ENCODE data around the gene PRCC. TPM values are rescaled to one million over a fixed set of nuclear protein-coding genes. Genes with fewer than 3 reads are reported as not detected.

Gene PRCC
- total and polyA plus RNA-seq, 9 donors: 22.7 to 75.7 (median 62.1) TPM

DNA sequence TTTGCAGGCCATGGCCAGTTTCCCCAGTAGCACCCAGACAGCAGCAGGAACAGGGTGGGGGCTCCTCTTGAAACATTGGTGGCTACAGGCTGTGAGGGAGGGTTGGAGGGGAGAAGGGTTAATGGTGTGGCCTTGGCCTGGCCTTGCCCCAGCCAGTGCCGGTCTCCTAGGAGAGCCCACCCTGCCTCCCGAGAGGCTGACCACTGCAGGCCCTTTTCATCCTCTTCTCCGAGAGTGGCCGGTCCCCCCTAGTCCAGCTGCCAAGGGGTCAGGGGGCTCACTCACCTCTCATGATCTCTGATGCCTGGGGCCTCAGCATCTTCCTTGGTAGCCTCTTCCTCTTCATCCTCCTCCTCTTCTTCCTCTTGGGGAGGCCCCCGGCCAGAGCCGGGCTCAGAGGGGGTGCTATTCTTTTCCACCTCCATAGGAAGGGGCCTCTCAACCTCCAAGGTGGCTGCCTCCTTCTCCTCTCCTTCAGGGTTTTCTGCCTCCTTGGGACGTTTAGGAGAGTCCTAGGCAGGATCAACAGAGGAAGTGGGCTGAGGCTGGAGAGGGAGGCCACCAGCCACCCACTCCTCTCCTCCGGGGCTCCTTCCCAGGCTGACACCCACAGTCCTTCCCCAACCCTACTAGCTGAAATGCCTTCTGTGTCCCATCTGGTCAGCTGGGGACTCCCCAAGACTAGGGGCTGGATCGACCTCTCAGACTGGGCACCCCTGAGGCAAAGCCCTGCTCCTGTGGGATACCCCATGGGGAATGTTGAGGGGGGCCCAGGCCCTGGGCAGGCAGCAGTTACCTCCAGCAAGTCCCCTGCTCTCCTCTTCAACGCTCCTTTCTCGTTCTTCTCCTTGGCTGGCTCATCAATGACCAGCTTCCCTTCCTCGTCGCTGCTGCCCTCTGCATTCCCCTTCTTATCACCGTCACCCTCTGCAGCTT lies 23.7 kb upstream of the PRCC start:
- no peak for DNase-seq
- Histone ChIP-seq H3K27ac (ENCODE audit: low read length) (no peak overlapping the region), H3K9me3 (replicated peaks; ENCODE audit: control insufficient read depth, low read depth, low read length) (no peaks in the 10 kb centered on the region), H3K4me1 (ENCODE audit: control insufficient read depth, insufficient read depth, low read length) (peaks cover 45% of the 10 kb centered on the region), H3K4me3 (ENCODE audit: low read length) (no peak overlapping the region), H3K36me3 (ENCODE audit: control insufficient read depth, insufficient read depth, low read length) (peaks cover 43% of the 10 kb centered on the region), H3K27me3 (ENCODE audit: control insufficient read depth, insufficient read depth, low read length) (no peaks in the 10 kb centered on the region)
- 83% methylated on average over 9 of the region's 14 CpGs for WGBS (ENCODE audit: insufficient coverage)

DNA sequence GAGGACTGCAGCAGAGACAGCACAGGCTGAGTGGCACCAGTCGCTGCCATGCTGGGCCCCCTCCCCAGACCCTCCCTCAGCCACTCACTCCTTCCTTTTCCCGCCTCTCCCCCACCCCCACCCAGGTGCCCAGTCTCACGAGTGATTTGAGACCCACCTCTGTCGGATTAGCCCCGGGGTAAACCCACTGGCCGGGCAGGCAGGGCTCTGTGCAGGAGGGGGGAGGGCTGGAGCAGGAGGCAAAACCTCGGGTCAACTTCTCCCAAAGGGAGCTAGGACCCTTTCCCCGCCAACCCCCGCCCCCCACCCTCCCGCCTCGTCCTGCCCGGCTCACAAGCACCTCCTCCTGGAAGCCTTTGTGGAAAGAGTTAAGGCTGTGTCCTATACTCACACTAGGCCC lies 23.0 kb upstream of the PRCC start:
- Histone ChIP-seq H3K4me3 (ENCODE audit: low read length) (no peak overlapping the region), H3K4me1 (ENCODE audit: control insufficient read depth, insufficient read depth, low read length) (peaks cover 52% of the 10 kb centered on the region), H3K9me3 (replicated peaks; ENCODE audit: control insufficient read depth, low read depth, low read length) (no peaks in the 10 kb centered on the region), H3K27ac (ENCODE audit: low read length) (no peak overlapping the region), H3K36me3 (ENCODE audit: control insufficient read depth, insufficient read depth, low read length) (peaks cover 40% of the 10 kb centered on the region), H3K27me3 (ENCODE audit: control insufficient read depth, insufficient read depth, low read length) (no peaks in the 10 kb centered on the region)
- whole genome bisulfite sequencing (ENCODE audit: insufficient coverage): no CpG with 5 or more reads among the region's 12 CpGs
- no peak for DNase-seq

DNA sequence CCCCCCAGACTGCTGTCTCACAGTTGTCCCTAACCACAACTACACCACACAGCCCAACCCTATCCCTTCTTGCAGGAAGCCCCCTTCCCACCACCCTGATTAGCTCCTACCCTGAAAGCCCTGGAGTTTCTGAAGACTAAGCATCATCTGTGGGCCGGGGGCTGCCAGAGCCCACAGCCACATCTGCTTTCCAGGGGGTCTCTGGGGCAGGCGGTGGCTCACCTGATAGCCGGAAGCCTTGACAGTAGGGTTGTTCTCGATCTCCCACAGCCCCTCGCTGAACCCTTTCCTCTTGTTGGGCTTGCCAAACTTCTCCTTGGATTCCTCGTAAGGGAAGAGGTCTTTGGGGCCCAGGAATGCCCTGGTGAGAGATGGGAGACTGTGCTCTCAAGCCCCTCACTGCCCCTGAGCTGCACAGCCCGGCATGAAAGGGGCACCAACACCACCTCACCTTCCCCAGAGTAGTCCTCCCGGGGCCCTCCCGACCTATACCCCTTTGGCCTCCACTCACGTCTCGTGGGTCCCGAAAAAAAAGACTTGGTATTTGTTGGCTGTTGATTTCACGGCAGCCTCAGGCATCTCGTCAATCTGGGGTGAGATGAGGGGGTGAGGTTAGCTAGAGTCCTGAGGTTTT lies 22.4 kb upstream of the PRCC start:
- H3K36me3 ChIP-seq (ENCODE audit: control insufficient read depth, insufficient read depth, low read length): peaks cover 44% of the 10 kb centered on the region
- H3K4me1 ChIP-seq (ENCODE audit: control insufficient read depth, insufficient read depth, low read length): peaks cover 53% of the 10 kb centered on the region
- no peak overlapping the region for H3K4me3 ChIP-seq (ENCODE audit: low read length)
- no peak overlapping the region for H3K27ac ChIP-seq (ENCODE audit: low read length)
- no peaks in the 10 kb centered on the region for H3K9me3 ChIP-seq (replicated peaks; ENCODE audit: control insufficient read depth, low read depth, low read length)
- no peak for DNase-seq
- H3K27me3 ChIP-seq (ENCODE audit: control insufficient read depth, insufficient read depth, low read length): no peaks in the 10 kb centered on the region
- WGBS (ENCODE audit: insufficient coverage): 98% methylated on average over 5 of the region's 14 CpGs

DNA sequence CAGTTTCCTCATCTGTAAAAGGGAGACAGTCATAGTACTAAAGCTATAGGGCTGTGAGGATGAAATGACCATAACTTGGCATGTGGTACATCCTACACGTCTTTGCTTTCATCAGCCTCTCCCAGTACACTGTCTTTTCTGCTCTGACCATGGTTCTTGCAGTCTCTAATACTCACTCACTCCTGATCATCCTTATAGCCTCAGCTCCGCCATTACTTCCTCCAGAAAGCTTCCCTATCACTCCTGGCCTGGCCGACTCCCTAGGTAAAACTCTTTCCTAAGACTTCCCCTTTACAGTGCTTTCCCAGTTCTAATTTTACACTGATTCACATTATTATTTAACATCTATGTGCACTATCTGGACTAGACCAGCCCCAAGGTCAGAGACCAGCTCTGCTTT lies 21.5 kb upstream of the PRCC start:
- Histone ChIP-seq H3K27ac (ENCODE audit: low read length) (peak overlapping the region; percentile 100), H3K36me3 (ENCODE audit: control insufficient read depth, insufficient read depth, low read length) (peaks cover 44% of the 10 kb centered on the region), H3K4me1 (ENCODE audit: control insufficient read depth, insufficient read depth, low read length) (peaks cover 57% of the 10 kb centered on the region), H3K4me3 (ENCODE audit: low read length) (no peak overlapping the region), H3K27me3 (ENCODE audit: control insufficient read depth, insufficient read depth, low read length) (no peaks in the 10 kb centered on the region), H3K9me3 (replicated peaks; ENCODE audit: control insufficient read depth, low read depth, low read length) (no peaks in the 10 kb centered on the region)
- 86% methylated on average over 2 of the region's 3 CpGs for WGBS (ENCODE audit: insufficient coverage)
- DNase-seq: no peak

DNA sequence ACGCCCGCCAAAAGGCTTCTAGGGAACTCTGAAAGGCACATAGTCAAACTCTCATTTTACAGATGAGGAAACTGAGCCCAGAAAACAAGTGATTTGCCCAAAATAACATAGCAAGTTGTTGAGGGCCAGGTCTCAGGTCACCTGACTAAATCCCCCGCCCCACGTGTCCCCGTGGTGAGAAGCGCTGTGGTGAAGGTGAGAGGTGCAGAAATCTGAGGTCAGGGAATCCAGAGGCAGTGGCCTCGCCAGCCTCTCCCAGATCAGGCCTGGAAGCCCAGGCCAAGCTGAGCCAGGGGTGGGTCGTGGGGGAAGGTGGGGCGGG lies 21.0 kb upstream of the PRCC start:
- WGBS (ENCODE audit: insufficient coverage): 26% methylated on average over 4 of the region's 9 CpGs
- no peak for DNase-seq
- H3K9me3 ChIP-seq (replicated peaks; ENCODE audit: control insufficient read depth, low read depth, low read length): no peaks in the 10 kb centered on the region
- H3K4me3 ChIP-seq (ENCODE audit: low read length): peak overlapping the region; percentile 86
- no peaks in the 10 kb centered on the region for H3K27me3 ChIP-seq (ENCODE audit: control insufficient read depth, insufficient read depth, low read length)
- peak overlapping the region; percentile 100 for H3K27ac ChIP-seq (ENCODE audit: low read length)
- peaks cover 44% of the 10 kb centered on the region for H3K36me3 ChIP-seq (ENCODE audit: control insufficient read depth, insufficient read depth, low read length)
- H3K4me1 ChIP-seq (ENCODE audit: control insufficient read depth, insufficient read depth, low read length): peaks cover 56% of the 10 kb centered on the region

DNA sequence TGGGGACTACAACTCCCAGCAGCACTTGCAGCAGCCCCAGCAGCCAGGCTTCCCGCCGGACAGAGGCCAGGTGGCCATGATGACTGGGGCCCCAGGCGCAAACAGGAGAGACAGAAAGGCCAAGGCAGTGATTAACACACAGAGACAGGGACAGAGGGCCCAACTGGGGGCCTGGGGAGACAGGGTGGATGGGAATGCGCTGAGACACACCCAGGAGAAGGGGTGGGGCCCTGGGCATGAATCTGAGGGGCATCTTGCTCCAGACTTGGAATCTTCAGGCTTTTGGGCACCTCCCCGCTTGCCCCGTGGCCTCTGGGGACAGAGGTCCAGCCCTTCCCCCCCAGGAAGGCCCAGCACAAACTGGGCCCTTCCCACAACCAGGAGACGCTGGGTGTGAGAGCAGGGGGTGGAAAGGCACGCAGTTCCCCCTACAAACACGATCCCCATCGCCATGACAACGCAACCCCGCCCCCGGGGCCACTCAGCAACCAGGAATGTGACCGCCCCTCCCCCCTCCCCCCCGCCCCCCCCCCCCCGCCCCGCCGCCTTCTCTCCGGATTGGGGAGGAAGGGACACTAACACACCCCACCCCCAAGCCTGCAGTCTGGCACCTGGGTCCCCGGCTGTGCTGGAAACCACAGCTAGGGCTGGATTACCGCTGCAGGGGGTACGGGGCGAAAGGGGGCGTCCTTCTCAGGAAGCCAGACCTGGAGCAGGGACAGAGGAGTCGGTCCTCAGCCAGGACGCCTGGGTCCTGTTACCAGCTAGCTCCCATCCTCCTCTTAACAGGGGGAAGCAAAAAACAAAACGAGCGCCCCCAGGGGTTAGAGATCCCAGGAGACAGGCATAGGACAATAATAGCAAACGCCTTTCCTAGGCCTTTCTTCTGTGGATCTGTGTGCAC lies 20.4 kb upstream of the PRCC start:
- H3K9me3 ChIP-seq (replicated peaks; ENCODE audit: control insufficient read depth, low read depth, low read length): no peaks in the 10 kb centered on the region
- peak; percentile 97 for DNase-seq
- no peaks in the 10 kb centered on the region for H3K27me3 ChIP-seq (ENCODE audit: control insufficient read depth, insufficient read depth, low read length)
- WGBS (ENCODE audit: insufficient coverage): 2% methylated on average over 13 of the region's 29 CpGs
- peak overlapping the region; percentile 100 for H3K27ac ChIP-seq (ENCODE audit: low read length)
- peaks cover 51% of the 10 kb centered on the region for H3K4me1 ChIP-seq (ENCODE audit: control insufficient read depth, insufficient read depth, low read length)
- H3K36me3 ChIP-seq (ENCODE audit: control insufficient read depth, insufficient read depth, low read length): peaks cover 39% of the 10 kb centered on the region
- H3K4me3 ChIP-seq (ENCODE audit: low read length): peak overlapping the region; percentile 86

DNA sequence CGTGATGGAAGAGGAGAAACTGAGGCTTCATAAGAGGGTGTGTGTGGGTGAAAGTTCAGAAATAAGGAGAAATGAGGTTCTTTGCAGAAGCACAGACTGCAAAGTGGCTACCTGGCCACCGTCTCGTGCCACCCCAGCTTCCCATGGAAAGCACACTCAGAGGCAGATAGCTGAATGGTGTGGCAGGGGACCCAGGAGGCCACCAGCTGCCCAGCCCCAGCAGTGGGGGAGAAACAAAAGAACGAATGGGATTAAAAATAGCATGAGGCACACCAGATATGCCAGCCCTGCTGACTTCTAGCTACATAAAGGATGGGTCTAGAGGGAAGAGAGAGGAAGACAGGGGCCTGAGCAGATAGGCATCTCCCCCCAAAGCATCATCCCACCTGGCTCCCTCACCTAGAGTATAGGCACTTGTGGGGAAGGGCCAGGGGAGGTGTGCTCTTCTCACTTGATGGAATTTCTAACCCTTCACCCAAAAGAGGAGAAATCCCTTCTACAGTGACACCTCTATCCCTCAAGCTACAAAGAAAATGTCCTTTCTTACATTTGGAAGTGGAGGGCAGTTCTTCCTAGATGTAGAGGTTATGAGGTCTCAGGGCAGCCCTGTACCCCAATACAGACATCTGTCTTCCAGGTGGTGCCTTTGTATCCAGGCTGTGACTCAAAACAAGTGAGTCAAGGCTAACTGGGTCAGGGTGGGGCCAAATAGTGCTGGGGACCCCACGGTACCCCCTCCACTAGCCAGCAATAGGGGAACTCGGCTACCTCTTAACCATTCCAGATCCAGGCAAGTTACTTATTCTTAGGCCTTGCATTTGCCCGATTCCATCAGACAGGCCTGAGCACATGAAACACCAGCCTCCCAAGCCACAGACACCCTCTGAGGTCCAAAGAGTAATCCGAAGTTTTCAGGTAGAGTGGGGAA lies 19.3 kb upstream of the PRCC start:
- Histone ChIP-seq H3K4me1 (ENCODE audit: control insufficient read depth, insufficient read depth, low read length) (peaks cover 55% of the 10 kb centered on the region), H3K36me3 (ENCODE audit: control insufficient read depth, insufficient read depth, low read length) (peaks cover 29% of the 10 kb centered on the region), H3K27me3 (ENCODE audit: control insufficient read depth, insufficient read depth, low read length) (no peaks in the 10 kb centered on the region), H3K4me3 (ENCODE audit: low read length) (peak overlapping the region; percentile 86), H3K9me3 (replicated peaks; ENCODE audit: control insufficient read depth, low read depth, low read length) (no peaks in the 10 kb centered on the region), H3K27ac (ENCODE audit: low read length) (peak overlapping the region; percentile 100)
- 28% methylated on average over 2 of the region's 8 CpGs for WGBS (ENCODE audit: insufficient coverage)
- peak; percentile 51 for DNase-seq

DNA sequence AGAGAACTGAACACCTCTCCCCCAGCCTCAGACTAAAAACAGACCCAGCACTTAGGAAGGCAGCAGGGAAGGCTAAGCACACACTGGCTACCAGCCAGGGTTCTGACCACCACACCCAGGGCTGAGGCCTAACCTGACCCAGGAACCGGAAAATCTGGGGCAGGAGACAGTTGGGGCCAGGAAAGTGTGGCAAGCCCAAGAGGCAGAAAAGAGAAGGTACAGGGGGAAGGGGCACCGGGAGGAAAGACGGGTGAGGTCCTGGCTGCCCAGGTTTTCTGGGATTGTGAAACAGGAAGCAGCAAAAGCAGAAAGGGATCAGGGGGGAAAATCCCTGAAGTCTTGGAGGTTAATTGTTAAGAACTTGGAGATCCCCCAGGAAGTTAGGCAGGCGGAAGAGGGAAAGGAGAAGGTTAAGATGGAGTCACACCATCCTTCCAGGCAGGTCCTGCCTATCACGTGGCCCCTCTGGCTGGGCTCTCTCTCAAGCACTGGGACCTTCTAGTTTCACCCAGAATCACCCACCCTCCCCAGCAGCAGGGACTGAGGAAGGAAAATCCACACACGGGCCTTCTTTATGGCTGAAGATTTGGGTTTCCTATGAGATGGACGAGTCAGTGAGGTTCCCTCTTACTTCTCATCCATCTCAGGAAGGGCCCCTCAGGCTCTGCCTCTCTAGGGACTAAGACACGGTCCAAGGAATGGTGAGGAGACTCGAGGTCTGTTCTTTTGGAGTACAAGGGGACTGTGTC lies 18.5 kb upstream of the PRCC start:
- H3K36me3 ChIP-seq (ENCODE audit: control insufficient read depth, insufficient read depth, low read length): peaks cover 21% of the 10 kb centered on the region
- peaks cover 59% of the 10 kb centered on the region for H3K4me1 ChIP-seq (ENCODE audit: control insufficient read depth, insufficient read depth, low read length)
- WGBS (ENCODE audit: insufficient coverage): 3% methylated on average over 3 of the region's 9 CpGs
- H3K27ac ChIP-seq (ENCODE audit: low read length): peak overlapping the region; percentile 100
- peak; percentile 73 for DNase-seq
- H3K9me3 ChIP-seq (replicated peaks; ENCODE audit: control insufficient read depth, low read depth, low read length): no peaks in the 10 kb centered on the region
- peak overlapping the region; percentile 86 for H3K4me3 ChIP-seq (ENCODE audit: low read length)
- no peaks in the 10 kb centered on the region for H3K27me3 ChIP-seq (ENCODE audit: control insufficient read depth, insufficient read depth, low read length)

Data from muscle of leg (tissue), 11 donors.